NCI-H510A treated with DMSO at 0.1 percent for 48 hours (cell line): ENCODE measurements around the gene C5orf63.
A peak's percentile ranks its signal among the peaks of the same experiment; 100 is the strongest.
"Not testable (repeated sequence)": the region's sequence is repeated elsewhere in the genome, so short reads cannot be mapped to it uniquely, and the experiment has no call there.

ENCODE experiments used
- DNase-seq: peaks from one replicate; lab custom pipeline; 2025; lab: John Stamatoyannopoulos, UW

The C5orf63 gene

GRCh38 chr5:127074466-127074865 lies 1.2 kb upstream of the C5orf63 start:
- DNase-seq: no peak

GRCh38 chr5:127070243-127070642 lies 3.1 kb downstream of the C5orf63 start:
- DNase-seq: no peak

- DNase-seq: no peak
Observed at GRCh38 chr5:127068493-127069214, 4.6 kb downstream of the C5orf63 start.

GRCh38 chr5:127066721-127067120 lies 6.6 kb downstream of the C5orf63 start:
- no peak for DNase-seq

- DNase-seq: no peak
Observed at GRCh38 chr5:127064253-127064840, 9.0 kb downstream of the C5orf63 start.

- DNase-seq: no peak
Observed at GRCh38 chr5:127063257-127063913, 9.9 kb downstream of the C5orf63 start.

- no peak for DNase-seq
Observed at GRCh38 chr5:127061956-127062355, 11.3 kb downstream of the C5orf63 start.

- DNase-seq: no peak
Observed at GRCh38 chr5:127061537-127061936, 11.8 kb downstream of the C5orf63 start.

GRCh38 chr5:127060470-127060985 lies 12.8 kb downstream of the C5orf63 start:
- DNase-seq: no peak

- DNase-seq: no peak
Observed at GRCh38 chr5:127056896-127057295, 16.4 kb downstream of the C5orf63 start.

GRCh38 chr5:127055880-127056653 lies 17.2 kb downstream of the C5orf63 start:
- DNase-seq: no peak

GRCh38 chr5:127053551-127053950 lies 19.8 kb downstream of the C5orf63 start:
- DNase-seq: not testable (repeated sequence)

GRCh38 chr5:127053049-127053448 lies 20.3 kb downstream of the C5orf63 start:
- peak; percentile 24 for DNase-seq

GRCh38 chr5:127051591-127051990 lies 21.7 kb downstream of the C5orf63 start:
- no peak for DNase-seq

GRCh38 chr5:127046343-127047072 lies 26.8 kb downstream of the C5orf63 start:
- no peak for DNase-seq

GRCh38 chr5:127042593-127042992 lies 30.7 kb downstream of the C5orf63 start:
- DNase-seq: no peak

- no peak for DNase-seq
Observed at GRCh38 chr5:127041571-127041970, 31.7 kb downstream of the C5orf63 start.

- DNase-seq: peak; percentile 28
Observed at GRCh38 chr5:127040796-127041520, 32.3 kb downstream of the C5orf63 start.

- DNase-seq: no peak
Observed at GRCh38 chr5:127038550-127038949, 34.8 kb downstream of the C5orf63 start.

GRCh38 chr5:127031863-127032232 lies 41.5 kb downstream of the C5orf63 start:
- DNase-seq: no peak
